Kidney capillary endothelial cell (primary cell): Measurements from ENCODE around the gene PDHX.
"Not testable (repeated sequence)": the region's sequence is repeated elsewhere in the genome, so short reads cannot be mapped to it uniquely, and the experiment has no call there.

Experiments used
- DNase-seq: peaks from one replicate; pipeline ENCODE4 v3.0.0-alpha.2; 2018; ENCODE audit warnings: low spot score

The PDHX gene

DNA sequence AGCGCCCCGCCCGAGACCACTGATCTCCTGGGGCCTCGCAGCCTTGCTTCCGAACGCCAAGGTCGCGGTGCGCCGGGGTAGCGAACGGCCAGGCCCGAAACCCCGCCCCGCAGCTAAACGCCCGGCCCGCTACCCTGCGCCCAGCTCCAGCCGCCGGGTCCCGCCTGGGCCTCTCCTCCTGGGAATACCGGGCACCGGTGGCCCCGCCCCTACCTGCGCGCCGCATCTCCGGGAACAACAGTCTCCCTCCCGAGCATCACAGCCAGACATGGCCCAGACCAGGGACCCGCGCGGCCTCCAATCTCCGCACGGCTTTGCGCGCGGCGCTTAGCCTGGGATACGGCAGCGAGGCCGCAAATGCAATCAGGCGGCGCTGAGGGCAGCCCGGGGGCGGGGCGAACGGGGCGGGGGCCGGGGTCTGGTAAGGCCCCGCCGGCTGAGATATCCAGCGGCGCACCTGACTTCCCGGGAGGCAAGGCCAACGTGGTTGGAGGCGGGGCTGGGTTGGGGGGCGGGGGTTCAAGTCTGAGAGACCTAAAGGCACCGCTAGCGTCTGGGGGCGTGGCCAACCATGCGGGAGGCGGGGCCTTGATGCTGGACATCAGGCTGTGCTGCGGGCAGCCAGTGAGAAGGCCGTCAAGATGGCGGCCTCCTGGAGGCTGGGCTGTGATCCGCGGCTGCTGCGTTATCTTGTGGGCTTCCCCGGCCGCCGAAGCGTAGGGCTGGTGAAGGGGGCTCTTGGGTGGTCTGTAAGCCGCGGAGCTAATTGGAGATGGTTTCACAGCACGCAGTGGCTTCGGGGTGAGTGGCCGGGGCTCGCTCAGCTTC lies at the start of gene PDHX, which contains the start of gene APIP:
Gene PDHX, plus strand, starts transcription at position 604 of the 828 bp plus-strand sequence. Its CDS starts 38 bp downstream, at position 642.
Gene APIP, minus strand, starts transcription at position 365 of the 828 bp plus-strand sequence. Its CDS starts 95 bp downstream, at position 270.
- peak; percentile 95 for DNase-seq

DNA sequence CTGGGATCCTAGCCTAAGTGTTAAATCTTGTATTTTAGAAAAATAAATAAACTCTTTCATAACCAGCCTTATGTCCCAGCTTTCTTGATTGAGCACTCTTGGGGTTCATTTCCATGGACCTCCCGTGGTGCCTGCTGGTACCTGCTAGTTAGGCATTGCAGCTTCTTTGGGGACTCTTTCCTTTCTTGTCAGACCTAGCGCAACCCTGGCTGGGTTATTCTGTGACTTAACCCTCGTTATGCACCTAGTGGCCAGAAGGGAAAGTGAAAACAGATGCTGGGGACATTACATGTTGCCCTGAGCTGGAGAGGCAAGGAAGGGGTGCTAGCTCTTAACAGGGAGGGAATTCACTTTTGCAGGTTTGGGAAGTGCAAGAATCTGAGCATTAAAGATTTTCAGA lies 47.0 kb upstream of the PDHX start:
- no peak for DNase-seq

DNA sequence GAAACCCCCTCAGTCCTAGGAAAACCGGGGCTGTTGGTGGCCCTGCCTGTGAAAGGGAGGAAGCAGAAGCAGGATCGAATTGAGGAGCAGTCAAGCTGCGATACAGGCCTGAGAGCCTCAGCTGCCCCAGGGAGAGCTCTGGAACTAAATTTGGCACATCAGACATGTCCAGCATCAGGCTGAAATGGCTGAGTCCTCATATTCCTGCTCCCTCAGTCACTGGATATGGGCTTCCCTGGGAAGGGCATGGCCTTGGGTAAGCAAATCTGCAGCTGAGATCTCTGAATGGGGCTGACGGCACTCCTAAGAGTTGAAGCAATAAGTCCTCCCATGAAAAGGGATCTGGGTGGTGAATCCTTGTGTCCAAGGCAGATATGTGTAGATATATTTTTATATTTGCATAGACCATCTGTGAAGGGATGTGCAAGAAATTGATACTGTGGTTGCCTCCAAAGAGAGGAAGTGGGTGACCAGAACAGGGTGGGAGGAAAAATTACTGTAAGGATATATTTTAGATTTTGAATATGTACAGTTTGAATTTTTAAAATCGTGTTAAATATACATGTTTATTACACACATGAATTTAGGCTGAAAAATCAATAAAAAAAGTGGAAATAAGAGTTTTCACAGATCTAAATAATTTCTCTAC lies 45.7 kb upstream of the PDHX start:
- no peak for DNase-seq

DNA sequence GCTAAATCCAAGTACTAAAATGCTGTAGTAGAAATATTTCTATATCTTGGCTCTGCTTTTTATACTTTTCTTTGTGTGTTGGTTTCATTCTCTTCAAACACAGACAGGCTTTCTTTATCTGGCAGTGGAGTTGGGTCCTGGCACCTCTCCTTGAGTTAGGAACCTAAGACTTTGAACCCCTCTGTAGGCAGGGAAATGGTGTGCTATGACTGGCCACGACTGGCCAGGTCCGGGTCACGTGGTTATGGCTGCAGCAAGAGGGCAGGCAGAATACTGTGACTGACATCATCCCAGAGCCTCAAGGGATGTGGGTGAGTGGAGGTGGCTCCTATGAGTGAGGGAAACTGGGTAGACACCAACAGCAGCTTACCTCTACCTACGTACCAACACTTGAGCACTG lies 42.2 kb upstream of the PDHX start:
- DNase-seq: no peak

- DNase-seq: no peak
Measured at GRCh38 chr11:34877375-34877975, 38.9 kb upstream of the PDHX start.

GRCh38 chr11:34881900-34882299 lies 34.5 kb upstream of the PDHX start:
- DNase-seq: no peak

GRCh38 chr11:34886609-34887008 lies 29.8 kb upstream of the PDHX start:
- DNase-seq: no peak

DNA sequence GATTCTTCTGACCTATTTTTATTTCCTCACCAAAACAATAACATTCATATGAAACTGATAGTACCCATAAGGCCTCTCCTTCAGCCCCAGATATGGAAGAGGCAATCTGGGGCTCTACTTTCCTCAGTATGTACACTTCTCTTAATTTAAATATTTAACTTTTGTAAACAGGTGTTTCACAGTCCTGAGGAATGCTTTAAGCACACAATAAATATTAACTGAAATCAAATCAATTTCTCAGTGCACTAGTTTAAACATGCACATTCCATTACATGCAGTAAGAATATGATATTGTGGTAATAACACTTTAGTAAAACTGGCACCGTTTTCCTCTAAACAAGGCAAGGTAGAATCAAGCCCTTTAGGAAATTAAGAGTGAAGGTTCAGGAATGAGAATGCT lies 29.2 kb upstream of the PDHX start:
- no peak for DNase-seq

DNA sequence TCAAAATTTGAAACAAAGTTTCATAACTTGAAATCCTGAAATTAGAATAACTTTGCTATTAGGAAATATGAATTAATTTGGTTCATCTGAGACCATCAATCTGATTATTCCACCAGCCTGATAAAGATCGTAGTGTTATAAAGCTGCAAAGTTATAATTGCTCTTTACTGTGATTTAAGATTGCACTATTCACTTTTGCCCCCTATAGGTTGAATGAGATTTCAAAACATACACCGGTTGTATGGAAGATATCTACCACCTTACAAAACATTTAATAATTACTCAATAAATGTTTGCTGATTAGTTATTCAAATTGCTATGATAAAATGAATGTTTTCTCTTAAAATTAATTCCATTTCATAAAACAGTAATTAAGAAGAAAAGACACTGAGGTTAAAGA lies 26.3 kb upstream of the PDHX start:
- DNase-seq: no peak

DNA sequence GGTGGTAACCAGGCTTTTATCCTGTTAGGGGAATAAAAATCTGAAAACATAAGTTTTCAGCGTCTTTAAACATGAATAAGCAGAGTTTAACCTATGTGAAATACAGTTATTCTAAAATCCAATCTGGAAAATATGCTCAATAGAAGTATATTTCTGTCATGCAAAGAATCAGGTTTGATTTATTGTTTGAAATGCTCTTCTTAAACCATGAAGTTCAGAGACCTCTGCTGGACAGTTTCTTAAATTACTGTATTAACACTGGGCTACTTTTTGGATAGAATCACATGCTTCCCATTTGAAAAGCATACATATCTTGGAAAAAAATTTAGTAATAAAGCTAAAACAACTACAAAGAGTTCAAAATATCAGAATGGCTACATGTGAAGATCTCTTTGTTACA lies 25.6 kb upstream of the PDHX start:
- DNase-seq: peak; percentile 55

DNA sequence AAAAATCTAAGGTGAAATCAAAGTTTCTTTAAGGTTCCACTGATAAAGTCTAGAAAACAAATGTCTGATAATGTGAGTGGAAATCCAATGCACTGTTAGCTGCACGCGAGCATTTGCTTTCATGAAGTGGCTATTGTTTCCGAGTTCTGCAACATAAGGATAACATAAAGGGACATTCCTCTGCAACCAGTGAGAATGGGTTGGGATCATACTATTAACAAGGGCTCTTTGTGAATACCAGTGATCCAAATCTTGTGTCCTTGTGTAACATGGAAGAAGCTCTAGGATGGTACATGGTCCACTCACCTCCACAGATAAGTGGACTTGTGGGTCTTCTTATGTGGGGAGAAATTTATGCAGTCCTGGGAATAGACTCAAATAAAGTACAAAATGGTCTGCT lies 24.8 kb upstream of the PDHX start:
- no peak for DNase-seq

- no peak for DNase-seq
Measured at GRCh38 chr11:34893416-34893815, 23.0 kb upstream of the PDHX start.

GRCh38 chr11:34896191-34896590 lies 20.2 kb upstream of the PDHX start:
- DNase-seq: not testable (repeated sequence)

DNA sequence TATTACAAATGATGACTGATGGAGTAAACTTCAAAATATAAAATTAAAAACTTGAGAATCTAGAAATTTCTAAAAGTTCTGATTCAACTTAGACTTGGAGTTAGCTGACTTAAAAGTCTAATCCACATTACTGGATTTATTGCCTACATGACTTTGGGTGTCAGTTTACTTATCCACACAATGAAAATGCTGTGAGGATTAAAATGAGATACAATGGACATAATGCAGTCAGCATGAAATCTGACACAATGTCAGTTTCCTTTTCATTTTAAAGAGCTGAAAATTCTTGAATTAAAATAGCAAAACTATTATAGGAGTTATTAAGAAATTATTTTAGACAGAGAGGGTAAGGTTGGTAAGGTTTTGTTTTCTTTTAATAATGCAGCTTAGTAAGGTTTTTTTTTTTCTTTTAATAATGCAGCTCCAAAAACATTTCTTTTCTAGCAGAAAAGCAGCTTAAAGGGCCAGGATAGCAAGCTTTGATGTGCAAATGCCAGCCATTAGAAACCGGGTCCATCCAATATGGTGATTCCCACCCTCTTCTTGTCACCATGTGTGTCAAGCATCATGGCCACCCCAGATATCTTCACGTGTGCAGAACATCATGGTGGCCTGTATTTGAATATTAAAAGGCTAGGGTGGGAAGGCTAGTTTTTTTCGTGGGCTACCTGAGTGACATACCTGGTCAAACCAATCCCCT lies 19.1 kb upstream of the PDHX start:
- no peak for DNase-seq

DNA sequence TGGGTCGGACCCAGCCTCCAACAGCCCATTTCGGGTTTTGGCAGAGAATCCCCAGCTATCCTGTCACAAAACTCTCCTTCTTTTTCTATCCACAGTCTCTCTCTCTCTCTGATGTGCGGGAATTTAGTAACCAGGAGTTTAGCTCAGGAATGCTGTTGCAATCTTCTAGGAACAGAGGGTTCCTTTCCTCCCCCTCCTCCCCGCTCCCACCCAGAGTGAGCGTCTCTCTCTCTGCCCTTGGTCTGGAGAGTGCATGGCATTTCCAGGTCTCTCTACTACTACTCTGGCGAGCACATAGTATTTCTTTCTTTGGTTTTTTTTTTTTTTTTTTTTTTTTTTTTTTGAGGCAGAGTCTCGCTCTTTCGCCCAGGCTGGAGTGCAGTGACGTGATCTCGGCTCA lies 17.9 kb upstream of the PDHX start:
- DNase-seq: no peak

DNA sequence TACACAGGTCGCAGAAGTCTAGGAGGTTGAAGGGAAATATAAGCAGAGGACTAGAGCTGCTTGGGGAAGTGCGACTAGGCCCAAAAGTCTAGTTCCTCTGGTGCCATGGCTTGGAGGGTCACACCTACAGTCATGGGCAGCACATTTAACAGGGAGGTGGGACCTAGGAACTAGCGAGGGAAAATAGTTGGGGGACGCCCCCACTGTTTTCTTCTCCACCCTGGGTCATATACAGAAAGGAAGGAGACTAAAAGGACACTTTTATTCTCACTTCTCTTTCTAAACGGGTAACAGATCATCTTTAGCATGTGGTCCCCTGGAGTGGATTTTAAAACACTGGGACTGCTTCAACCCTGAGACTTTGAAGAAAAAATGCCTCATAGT lies 16.8 kb upstream of the PDHX start:
- no peak for DNase-seq

- DNase-seq: no peak
Measured at GRCh38 chr11:34904421-34904955, 11.9 kb upstream of the PDHX start.

DNA sequence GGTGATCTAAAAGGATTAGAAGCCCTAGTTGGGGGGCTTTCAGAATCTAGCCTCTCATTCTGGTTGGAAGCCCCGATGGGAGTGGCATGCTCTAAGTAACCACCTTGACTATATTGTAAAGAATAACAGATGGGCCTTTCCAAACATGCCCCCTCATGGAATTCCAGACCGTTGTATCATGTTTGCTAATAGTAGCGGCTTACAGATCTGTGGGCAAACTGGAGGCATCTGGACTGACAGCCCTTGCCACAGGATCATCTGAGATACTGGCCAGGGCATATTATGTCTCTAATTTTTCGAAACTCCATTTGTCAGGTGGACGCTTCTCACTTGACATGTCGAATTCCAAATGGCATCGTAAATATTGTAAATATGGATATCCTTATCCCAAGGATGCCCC lies 10.8 kb upstream of the PDHX start:
- no peak for DNase-seq

DNA sequence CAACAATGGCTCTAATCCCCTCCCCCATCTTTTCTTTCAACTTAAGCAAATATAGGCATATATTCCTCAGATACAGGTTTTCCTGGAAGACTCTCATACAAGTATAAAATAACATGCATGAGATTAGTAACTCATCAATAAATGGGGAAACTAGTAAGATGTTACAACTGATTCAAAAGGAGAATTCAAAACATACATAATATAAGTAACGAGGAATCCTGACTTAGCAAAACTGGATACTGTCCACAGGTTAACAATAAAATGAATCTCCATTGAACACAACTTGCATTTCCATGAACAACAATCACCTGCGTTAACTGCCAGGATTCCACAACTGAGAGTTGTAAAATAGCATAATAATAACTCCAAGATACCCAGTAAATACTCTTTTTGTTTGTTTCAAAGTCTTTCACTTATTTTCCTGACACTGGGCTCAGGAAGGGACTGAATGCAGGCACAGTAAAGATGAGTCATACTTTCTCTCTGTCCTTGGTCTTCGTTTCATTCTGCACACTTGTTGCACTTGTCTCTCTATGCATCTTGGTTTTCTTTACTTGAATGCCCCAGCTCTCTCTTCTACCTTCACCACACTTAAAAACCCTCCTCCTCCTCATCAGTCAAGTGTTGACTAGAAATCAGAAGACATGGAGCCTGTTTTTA lies 8.4 kb upstream of the PDHX start:
- no peak for DNase-seq

DNA sequence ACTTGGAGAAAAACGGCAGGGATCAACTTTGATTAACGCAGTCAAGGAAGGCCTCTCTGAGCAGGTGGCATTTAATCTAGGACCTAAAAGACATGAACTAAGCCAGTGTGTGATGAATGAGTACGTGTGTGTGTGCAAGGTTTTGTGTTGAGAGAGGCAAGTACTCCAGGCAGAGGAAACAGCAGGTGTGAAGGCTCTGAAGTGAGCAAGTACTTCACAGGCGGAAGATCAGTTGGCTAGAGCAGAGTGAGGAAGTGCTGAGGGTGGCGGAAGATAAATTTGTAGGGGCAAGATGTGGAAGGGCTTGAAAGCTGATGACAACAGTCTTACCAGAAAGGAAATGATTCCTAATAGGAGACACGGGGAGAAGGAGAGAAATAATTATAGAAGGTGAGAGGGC lies 7.0 kb upstream of the PDHX start:
- DNase-seq: no peak

DNA sequence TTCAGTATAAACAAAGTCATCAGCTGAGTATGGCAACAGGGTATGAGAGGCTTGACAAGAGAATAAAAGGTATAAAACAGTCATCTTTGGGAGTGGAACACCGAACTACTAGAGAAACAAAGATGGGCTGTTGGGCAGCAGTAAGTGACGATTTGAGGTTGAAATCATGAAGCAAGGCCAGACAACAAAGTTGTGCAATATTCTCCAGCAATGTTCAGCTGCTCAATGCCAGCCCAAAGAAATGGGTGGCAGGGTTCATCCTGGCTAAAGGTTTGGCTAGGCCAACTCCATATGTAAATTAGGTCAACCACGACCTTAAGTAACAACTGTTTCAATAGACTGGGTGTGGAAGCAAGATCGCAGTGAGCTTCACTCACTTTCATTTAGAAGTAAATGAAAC lies 6.5 kb upstream of the PDHX start:
- DNase-seq: no peak

DNA sequence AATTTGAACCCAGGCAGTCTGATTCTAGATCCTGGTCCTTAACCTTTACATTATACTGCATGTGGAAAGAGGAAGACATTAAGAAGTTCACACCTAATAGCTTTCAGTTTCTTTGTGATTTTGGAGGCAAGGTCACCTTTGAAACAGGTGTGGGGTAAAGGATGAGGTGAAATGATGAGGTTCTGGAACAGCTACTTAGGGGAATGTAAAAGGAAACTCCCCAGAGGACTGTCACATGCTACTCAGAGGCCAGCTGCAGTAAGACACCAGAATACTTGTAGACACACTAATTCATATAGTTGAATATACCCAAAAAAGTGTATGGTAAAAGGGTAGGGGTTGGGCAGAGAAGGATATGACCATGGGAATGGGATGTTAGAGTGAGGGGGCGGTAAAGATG lies 5.6 kb upstream of the PDHX start:
- no peak for DNase-seq
